Amygdala (tissue), 56 donors: ENCODE results near the gene MEA1.

Experiments used
- DNase-seq, 56 donors: peaks; one replicate each; lab custom pipeline; 2025; lab: John Stamatoyannopoulos, UW

The MEA1 gene

DNA sequence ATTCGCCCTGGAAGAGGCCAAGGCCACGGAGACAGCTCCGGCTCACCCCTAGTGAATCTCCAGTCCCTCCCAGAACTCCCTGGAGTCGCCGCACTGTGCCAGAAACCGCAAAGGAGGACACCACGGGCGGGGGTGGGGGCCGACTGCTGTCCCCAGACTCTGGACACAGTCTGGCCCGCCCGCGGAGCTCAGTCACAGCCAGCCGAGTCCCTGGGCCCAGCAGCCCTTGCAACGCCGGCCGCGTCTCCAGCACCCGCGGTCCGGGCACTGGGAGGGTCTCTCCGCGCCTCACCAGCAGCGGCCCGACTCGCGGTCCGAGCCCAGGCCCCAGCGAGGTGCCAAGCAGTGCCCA is 35.3 kb downstream of the MEA1 start:
- peak in 4 of 56 donors; percentile 17 to 42 (median 38) for DNase-seq

DNA sequence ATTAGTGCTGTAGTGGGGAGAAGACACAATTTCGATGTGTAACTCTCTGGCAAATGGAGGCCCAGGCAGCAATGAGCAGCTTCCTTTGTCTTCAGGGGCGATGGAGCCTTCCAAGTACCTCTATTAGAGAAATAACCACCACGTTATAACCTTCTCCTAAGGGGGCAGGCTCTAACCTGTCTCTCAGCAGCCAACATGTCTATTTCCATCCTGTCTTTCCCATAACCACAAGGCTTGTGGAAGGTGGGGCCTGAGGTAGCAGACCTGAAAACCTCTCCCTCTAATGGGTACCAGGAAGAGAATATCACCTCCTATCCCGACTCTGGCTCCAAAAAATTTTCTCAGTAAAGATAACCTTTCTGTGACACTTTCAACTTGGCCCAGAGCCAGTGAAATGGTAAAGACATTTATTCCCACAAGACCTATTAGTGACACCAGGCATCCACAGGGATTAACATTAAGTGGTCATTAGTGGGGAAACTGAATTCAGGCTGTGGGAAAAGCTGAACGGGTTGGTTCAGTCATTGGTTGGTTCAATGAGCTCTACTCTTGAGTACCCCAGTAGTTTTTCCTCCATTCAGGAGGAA is 38.7 kb downstream of the MEA1 start:
- no peak for DNase-seq

DNA sequence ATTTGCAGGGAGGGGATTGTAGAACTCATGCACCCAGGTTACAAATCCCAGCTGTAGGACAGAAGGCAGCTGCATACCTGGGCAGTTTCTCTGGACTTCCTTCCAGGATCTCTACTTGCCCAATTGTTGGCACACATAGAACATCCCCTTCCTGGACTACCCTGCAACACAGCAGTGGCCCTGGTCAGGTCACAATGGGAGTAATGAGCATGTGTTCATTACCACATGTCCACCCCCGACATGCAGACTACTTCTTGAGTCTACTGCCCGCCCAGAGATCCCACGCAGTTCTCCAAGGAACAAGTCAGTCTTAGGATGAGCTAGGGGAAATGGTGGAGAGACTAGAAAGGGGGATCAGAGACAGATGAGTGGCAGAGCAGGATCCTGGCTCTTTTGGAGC is 39.8 kb downstream of the MEA1 start:
- DNase-seq = no peak

DNA sequence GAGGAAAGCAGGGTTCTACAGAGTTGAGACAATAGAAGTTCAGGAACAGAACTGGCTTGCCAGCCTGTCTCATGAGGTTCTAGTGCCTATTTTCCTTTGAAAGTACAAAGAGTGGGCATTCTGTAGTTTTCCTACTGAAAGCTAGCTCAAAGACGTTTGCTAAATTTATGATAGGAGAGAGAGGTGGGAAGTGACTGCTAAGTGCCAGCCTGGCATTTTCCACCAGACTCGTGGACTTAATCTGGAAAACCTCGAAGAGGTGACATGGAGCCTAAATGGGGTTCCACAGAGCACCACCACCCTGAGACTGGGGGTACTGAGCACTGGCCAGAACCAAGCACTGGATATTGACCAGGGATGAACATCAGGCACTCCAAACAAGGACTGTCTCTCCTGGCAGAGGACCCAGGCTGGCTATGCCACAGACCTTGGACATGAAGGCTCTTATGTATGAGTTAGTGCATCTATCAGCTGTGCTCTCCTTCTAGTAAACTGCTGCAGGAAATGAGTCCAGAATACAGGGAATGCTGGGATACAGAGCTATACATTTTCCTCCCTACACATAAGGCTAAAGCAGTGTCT is 41.9 kb downstream of the MEA1 start:
- no peak for DNase-seq

DNA sequence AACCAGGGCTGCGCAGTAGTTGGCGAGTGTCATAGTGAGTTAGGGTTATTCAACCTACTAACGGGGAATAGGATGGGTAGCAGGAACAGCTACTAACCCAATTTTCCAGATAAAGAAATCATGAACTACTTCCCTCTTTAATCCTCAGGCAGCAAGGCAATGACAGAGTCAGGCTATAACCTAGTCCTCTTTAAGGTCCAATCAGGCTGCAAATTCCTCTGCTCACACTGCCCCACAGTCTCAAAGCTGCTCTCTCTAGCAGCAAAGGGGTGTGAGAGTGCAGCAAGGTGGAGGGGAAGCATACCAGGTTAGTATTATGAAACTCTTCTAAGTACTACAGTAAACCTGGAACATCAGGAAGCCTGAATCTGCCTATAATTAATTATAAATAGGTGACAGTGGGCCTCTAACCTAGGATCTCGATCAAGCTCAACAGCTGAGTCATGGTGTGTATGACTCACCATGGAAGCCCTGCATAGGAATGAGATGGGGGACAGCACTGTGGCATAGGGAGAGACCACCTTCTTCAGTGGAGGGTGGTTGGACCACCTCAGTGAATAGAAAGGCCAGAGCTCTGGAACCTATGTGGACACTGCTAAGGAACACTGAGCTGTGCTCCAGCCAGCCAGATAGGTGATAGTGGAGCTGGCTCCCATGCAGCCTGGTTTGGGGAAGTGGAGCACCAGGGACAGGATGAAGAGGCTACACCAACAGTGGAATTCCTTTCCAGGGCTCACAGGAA is 42.7 kb downstream of the MEA1 start:
- no peak for DNase-seq

DNA sequence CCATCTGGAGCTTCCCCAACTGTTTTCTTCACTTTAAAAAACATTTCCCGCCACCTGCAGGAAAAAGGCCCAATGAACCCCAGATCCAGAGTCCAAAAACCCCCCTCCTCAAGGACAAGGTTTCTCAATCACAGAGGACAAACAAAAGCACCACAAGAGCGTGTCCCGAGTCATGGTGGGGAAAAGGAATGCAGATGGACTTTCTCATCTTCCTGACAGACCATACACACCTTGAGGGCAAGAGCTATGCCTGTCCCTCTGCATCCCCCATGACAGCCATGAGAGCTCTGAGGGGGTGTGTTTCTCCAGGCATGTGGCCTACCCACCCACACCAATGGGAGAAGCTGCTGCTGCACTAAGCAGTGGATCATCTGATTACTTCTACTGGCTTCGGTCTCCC is 43.8 kb downstream of the MEA1 start:
- no peak for DNase-seq

DNA sequence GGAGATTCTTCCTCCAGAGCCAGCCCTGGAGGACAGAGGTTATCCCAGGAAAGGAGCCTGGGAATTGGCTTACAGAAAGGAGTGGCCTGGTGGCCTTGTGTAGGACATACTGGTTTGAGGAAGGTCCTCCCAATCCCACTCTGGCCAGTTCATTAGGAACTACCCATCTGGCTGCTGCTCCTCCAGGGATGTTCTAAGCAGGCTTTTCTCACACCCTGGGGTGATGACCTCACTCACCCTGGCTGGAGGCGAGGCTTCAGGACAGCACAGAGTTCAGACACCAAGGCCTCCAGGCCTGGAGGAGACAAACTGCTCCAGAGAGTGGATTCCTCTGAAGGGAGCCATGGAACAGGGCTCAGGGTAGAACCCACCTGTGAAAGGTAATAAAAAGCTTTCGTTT is 44.3 kb downstream of the MEA1 start:
- no peak for DNase-seq

DNA sequence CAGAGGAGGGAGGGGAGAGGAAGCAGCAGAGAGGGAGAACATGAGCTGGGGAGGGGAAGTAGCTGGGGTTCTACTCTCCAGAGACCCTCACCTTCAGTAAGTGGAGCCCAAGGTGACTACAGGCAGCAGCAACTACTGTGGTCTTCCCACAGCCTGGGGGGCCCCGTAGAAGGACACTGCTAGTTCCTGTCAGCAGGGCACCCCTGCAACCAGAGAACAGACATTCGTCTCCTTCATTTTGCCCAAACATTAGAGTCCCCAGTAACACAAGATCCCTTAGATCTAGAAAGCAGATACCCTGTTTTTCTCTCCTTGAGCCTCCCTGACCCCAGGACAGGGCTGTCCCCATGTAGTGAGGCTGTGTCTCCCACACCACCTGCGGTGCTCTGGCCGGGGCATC is 45.0 kb downstream of the MEA1 start:
- no peak for DNase-seq

DNA sequence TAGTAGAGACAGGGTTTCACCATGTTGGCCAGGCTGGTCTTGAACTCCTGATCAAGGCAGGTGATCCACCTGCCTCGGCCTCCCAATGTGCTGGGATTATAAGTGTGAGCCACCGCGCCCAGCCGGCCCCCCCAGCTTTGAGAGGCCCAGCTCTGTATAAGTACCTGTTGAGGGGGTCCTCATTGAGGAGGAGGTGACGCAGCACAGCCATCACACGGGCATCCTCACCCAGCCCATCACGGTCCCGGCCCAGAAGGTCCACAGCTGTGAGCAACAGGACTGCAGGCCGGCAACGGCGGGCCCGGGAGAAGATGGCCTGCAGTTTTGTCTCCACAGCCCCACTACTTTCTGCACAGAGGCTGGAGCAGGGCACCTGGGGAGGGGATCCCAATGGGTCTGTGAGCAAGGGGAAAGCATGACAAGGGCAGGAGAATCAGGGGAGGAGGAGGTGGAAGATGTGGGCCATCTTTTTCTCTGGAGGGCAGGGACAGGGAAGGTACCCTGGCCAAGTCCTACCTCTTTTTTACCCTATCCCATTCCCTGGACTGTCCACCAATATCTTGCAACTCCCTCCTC is 45.5 kb downstream of the MEA1 start:
- DNase-seq = no peak

DNA sequence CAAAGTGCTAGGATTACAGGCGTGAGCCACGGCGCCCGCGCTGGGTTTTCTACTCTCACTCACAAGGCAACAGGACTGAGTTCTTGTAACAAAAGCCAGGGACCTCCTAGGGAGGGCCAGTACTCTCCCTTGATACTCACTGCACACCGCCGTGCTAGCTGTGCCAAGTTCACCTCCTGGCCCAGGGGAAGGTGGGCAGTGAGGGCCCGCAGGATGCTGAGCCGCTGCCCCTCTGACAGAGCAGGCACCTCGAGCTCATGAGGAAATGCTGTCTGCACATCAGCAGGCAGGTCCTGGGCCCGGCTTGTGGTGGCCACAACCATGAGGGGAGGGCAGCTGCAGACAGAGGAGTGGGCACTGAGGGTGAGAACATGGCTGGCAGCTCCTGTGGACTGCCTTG is 46.5 kb downstream of the MEA1 start:
- no peak for DNase-seq

DNA sequence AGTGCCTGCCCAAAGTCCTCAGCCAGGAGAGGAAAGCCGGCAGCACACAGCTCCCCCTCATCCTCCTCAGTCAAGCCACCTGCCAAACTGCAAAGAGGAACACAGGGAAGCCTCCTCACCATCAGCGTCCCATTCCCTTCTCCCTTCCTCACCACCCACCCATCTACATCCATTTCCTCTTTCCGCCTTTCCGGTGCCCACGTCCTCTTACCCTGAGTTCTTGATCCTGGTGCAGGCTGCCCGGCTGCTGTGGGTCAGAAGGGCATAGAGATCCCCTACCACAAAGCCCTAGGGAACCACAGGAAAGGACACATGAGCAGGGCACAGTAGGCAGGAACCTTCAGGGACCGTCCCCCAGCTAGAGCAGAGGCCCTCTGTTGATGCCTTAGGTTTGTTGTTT is 47.2 kb downstream of the MEA1 start:
- DNase-seq = no peak

DNA sequence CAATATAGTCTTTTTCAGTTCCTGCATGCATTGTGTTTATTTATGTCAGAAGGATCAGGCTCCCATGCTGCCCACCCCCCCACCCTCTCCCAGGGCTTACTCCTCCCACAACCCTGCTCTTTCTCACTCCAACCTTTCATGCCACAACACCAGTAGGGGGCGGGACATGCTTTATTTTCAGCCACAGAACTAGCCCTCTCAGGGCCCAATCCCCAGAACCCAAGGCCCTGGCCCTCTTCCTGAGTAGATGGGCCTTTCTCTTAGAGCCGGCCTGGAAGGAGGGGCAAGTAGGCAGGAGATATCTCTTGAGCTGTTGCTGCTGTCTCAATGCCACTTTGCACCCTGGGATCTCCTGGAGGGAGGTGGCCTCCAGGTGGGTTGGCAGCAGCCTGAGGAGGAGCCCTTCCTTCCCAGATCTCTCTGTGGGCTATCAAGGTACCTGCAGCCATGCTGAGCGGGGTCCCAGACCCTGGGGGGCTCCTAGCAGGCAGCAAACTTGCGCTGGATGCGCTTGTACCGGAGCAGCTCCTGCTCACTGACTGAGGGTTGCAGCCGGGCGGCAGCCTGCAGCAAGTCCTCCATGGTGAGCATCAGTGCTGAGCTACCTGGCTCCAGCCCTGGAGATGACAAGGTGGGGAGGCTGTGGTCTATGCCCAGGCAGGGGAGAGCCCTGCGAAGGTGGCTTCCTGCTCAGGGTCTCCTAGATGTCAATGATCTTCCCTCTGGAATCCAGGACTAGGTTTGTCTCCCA is 49.7 kb downstream of the MEA1 start:
- no peak for DNase-seq

DNA sequence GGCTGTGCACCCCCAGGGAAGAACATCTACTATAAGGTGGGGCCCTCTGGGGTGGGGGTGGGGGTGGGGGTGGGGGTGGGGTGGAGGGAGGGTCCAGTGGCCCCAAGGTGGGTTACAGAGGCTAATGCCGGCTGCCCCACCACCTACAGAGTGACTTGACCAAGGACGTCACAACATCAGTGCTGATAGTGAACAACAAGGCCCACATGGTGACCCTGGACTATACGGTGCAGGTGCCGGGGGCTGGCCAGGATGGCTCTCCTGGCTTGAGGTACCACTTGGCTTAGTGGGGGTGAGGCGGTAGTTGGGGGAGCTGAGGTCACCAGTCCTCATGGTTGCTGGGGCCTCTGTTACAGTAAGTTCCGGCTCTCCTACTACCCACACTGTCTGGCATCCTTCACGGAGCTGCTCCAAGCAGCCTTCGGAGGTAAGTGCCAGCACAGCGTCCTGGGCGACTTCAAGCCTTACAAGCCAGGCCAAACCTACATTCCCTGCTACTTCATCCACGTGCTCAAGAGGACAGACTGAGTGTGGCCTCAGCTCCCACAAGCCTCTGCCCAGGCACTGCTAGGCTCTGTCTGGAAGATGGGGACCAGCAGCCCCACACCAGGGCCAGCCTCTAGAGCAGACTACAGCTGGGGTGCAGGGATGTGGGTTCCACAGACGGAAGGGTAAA is 50.4 kb downstream of the MEA1 start:
- DNase-seq = no peak

DNA sequence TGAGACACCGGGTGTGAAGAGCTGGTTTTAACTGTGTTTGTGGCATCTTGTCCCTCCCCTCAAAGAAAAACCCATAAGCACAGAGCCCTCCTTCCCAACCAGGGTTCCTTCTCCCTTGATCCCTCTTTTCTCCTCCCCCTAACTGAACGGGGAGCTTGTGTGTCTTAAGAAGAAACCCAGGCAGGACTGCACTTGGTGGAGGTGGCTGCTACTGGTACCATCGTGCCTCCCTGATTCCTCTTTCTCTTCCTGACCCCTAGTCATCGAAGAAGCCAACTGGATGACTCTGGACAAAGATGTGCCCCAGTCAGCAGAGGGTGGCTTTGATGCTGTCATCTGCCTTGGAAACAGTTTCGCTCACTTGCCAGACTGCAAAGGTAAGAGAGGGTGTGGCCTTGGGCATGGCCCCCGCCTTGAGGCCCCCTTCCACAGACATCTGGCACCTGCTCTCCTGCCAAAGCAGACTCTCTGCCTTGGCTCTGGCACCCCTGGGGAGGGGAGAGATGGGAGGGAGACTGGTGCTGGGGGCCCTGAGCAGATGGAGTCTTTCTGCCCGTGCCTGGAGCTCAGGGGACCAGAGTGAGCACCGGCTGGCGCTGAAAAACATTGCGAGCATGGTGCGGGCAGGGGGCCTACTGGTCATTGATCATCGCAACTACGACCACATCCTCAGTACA is 51.1 kb downstream of the MEA1 start:
- DNase-seq = no peak

DNA sequence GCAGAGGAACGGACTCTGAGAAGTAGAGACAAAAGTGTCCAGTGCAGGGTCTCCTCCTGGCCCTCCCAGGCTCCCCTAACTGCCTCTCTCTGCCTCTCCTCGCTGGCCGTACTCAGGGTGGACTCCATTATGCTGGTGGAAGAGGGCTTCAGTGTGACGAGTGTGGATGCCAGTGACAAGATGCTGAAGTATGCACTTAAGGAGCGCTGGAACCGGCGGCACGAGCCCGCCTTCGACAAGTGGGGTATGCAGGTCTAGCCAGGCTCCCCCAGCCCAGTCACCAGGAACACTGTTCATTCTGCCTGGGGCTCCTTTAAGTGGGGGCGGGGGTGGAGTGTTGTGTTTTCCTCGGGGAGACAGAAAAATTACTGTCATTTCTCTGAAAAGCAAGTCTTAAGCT is 51.6 kb downstream of the MEA1 start:
- DNase-seq = peak in 1 of 56 donors; percentile 25
